Measurements from ENCODE around the gene ULBP3.

GRCh38 chr6:150063640-150064039 is 5.3 kb downstream of the ULBP3 start:
- TF ChIP-seq CTCF (IDR thresholded peaks at IDR 0.05) = no peak
- no peak for TF ChIP-seq HMGA2 (CRISPR knock-in tag; IDR thresholded peaks at IDR 0.05)
- TF ChIP-seq, protein P1, sequence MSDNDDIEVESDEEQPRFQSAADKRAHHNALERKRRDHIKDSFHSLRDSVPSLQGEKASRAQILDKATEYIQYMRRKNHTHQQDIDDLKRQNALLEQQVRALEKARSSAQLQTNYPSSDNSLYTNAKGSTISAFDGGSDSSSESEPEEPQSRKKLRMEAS (CRISPR knock-in tag; IDR thresholded peaks at IDR 0.05) = no peak
- no peak for TF ChIP-seq GTF2I (CRISPR knock-in tag; conservative IDR thresholded peaks at IDR 0.05)
- TF ChIP-seq ZBTB21 (CRISPR knock-in tag; IDR thresholded peaks at IDR 0.05; ENCODE audit: borderline replicate concordance) = no peak
- no peak for TF ChIP-seq JUN (CRISPR knock-in tag; IDR thresholded peaks at IDR 0.05)
- no peak for TF ChIP-seq ZNF232 (CRISPR knock-in tag; IDR thresholded peaks at IDR 0.05)
